ENCODE data around the gene GOLM1. TPM values are rescaled to one million over a fixed set of nuclear protein-coding genes. Genes with fewer than 3 reads are reported as not detected.

GOLM1 gene
- total RNA-seq, 5 donors from 2014 or later (not counting 1 experiment from before 2014, with no cell fraction given): 0.75 to 2.4 (median 1.5) TPM

DNA sequence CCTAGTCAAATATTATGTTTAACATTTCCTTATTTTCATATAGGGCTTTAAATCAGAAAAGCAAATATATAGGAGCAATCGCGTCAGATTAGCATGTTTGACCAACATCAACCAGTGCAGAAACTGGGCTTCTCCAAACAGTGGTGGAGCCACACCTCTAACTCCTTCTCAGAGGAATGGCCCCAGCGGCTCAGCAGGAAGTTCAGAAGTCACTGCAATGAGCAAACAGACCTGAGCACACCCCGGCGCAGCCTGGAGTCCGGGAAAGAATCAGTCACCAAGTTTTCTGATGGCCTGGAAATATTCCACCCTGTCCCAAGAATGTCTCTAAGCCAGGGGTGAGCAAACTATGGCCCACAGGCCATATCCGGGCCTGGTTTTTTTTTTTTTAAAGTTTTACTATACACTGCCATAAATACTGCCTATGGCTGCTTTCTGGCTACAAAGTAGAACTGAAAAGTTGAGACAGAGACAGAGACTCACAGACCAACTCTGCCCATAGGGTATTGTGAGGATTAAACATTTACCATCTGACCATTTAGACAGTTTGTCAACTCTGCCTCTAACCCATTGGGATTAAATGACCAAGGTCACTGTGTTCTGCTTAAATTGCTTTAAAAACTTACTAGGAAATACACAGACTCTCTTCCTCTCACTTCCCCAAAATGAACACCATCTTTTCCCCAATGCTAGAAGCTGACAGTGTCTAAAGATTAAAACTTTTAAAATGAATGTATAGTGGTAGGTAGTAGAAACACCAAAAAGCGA lies 5.4 kb downstream of the GOLM1 start:
- peaks cover 0 to 5% (median 0%) of the 10 kb centered on the region in 3 donors for H3K9me3 Mint-ChIP-seq
- Histone ChIP-seq H3K36me3 (ENCODE audit: control insufficient read depth in 2 of 2, extremely low read depth in 1 of 2, insufficient read depth in 1 of 2, low read length in 1 of 2) (no peaks in the 10 kb centered on the region), H3K4me1 (ENCODE audit: control insufficient read depth in 1 of 2, extremely low read depth in 1 of 2, insufficient read depth in 2 of 2, low read length in 2 of 2) (peaks cover 0 to 5% of the 10 kb centered on the region in 2 experiments), H3K9me3 (no peaks in the 10 kb centered on the region), H3K27ac (ENCODE audit: low read length) (no peak overlapping the region), H3K27me3 (replicated peaks in 1 of 2; ENCODE audit: control insufficient read depth in 2 of 2, extremely low read depth in 1 of 2, insufficient read depth in 2 of 2, low read length in 1 of 2) (peaks cover 0 to 32% of the 10 kb centered on the region in 2 experiments), H3K4me3 (ENCODE audit: control insufficient read depth in 1 of 2, extremely low read depth in 1 of 2, low read length in 1 of 2) (no peak overlapping the region)
- 85% methylated on average over 3 of the region's 8 CpGs for WGBS (ENCODE audit: insufficient coverage)
- no peak for ATAC-seq (replicated peaks in 1 of 4)
- ChIA-PET POLR2A (interaction anchor here in 1 of 2 donors (0.7 kb wide), 1 partner anchor 57 kb away, joined by 5 read pairs; no protein-coding TSS in a partner anchor), CTCF (no interaction called here)
- H3K4me1 Mint-ChIP-seq: peaks cover 0 to 2% (median 2%) of the 10 kb centered on the region in 3 donors
- H3K27ac Mint-ChIP-seq: no peak overlapping the region
- H3K4me3 Mint-ChIP-seq: no peak overlapping the region
- peaks cover 28 to 37% of the 10 kb centered on the region in 2 donors for H3K27me3 Mint-ChIP-seq
- no peak for DNase-seq
- H3K36me3 Mint-ChIP-seq: no peaks in the 10 kb centered on the region

DNA sequence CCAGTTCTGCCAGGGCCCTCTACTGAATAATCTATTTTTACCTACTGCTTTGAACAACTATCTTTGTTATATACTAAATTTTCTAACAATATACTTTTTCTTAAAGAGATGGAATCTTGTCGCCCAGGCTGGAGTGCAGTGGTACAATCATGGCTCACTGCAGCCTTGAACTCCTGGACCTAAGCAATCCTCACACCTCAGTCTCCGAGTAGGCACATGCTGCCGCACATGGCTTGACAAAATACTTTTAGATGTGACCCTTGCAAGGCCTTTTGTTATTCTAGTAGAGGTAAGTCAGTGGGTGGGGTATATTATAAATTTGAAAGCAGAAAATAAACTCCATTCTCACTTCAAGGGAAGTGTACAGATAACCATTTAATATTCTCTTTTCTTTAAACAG lies 7.9 kb downstream of the GOLM1 start:
- ATAC-seq (replicated peaks in 1 of 4) (no peak), DNase-seq (no peak)
- whole genome bisulfite sequencing (ENCODE audit: insufficient coverage): no CpG with 5 or more reads among the region's 3 CpGs
- no peaks in the 10 kb centered on the region for H3K9me3 ChIP-seq
- Mint-ChIP-seq H3K4me3 (no peak overlapping the region), H3K9me3 (peaks cover 0 to 5% (median 0%) of the 10 kb centered on the region in 3 donors), H3K36me3 (no peaks in the 10 kb centered on the region), H3K27me3 (peaks cover 24 to 30% of the 10 kb centered on the region in 2 donors), H3K4me1 (no peaks in the 10 kb centered on the region), H3K27ac (no peak overlapping the region)
- ChIA-PET POLR2A (no interaction called here), CTCF (no interaction called here)
- H3K27ac ChIP-seq (ENCODE audit: low read length): no peak overlapping the region
- no peaks in the 10 kb centered on the region for H3K4me1 ChIP-seq (ENCODE audit: control insufficient read depth in 1 of 2, extremely low read depth in 1 of 2, insufficient read depth in 2 of 2, low read length in 2 of 2)
- peaks cover 0 to 22% of the 10 kb centered on the region in 2 experiments for H3K27me3 ChIP-seq (replicated peaks in 1 of 2; ENCODE audit: control insufficient read depth in 2 of 2, extremely low read depth in 1 of 2, insufficient read depth in 2 of 2, low read length in 1 of 2)
- H3K4me3 ChIP-seq (ENCODE audit: control insufficient read depth in 1 of 2, extremely low read depth in 1 of 2, low read length in 1 of 2): no peak overlapping the region
- H3K36me3 ChIP-seq (ENCODE audit: control insufficient read depth in 2 of 2, extremely low read depth in 1 of 2, insufficient read depth in 1 of 2, low read length in 1 of 2): no peaks in the 10 kb centered on the region

DNA sequence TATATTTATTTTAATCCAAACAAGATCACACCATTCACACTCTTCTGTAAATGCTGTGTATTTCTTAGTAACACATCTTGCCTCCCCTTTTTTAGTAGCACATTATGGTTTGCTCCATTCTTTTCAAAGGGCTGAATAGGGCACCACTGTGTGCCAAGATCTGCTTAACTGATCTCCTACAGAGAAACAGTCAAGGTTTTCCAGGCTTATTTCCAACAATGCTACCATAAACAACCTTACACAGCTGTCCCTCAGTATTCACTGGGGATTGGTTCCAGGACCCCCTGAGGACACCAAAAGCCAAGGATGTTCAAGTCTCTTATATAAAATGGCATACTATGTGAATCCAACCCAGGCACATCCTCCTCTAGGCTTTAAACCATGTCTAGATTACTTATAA lies 16.5 kb downstream of the GOLM1 start:
- H3K27me3 Mint-ChIP-seq: peaks cover 4 to 7% of the 10 kb centered on the region in 2 donors
- POLR2A ChIA-PET: interaction anchor here in 1 of 2 donors (0.6 kb wide), 1 partner anchor 17 kb away, joined by 4 read pairs; no protein-coding TSS in a partner anchor
- no peaks in the 10 kb centered on the region for H3K4me1 Mint-ChIP-seq
- no peaks in the 10 kb centered on the region for H3K9me3 ChIP-seq
- ATAC-seq (replicated peaks in 1 of 4) (no peak), DNase-seq (no peak)
- H3K27me3 ChIP-seq (replicated peaks in 1 of 2; ENCODE audit: control insufficient read depth in 2 of 2, extremely low read depth in 1 of 2, insufficient read depth in 2 of 2, low read length in 1 of 2): no peaks in the 10 kb centered on the region
- no peak overlapping the region for H3K4me3 ChIP-seq (ENCODE audit: control insufficient read depth in 1 of 2, extremely low read depth in 1 of 2, low read length in 1 of 2)
- no peaks in the 10 kb centered on the region for H3K4me1 ChIP-seq (ENCODE audit: control insufficient read depth in 1 of 2, extremely low read depth in 1 of 2, insufficient read depth in 2 of 2, low read length in 2 of 2)
- H3K27ac Mint-ChIP-seq: no peak overlapping the region
- H3K9me3 Mint-ChIP-seq: no peaks in the 10 kb centered on the region
- CTCF ChIA-PET: no interaction called here
- H3K36me3 ChIP-seq (ENCODE audit: control insufficient read depth in 2 of 2, extremely low read depth in 1 of 2, insufficient read depth in 1 of 2, low read length in 1 of 2): no peaks in the 10 kb centered on the region
- H3K27ac ChIP-seq (ENCODE audit: low read length): no peak overlapping the region
- H3K4me3 Mint-ChIP-seq: no peak overlapping the region
- no peaks in the 10 kb centered on the region for H3K36me3 Mint-ChIP-seq

GRCh38 chr9:86079865-86080469 lies 19.4 kb downstream of the GOLM1 start:
- Mint-ChIP-seq H3K27ac (no peak overlapping the region), H3K27me3 (no peaks in the 10 kb centered on the region), H3K4me3 (no peak overlapping the region), H3K36me3 (no peaks in the 10 kb centered on the region), H3K9me3 (no peaks in the 10 kb centered on the region), H3K4me1 (no peaks in the 10 kb centered on the region)
- Histone ChIP-seq H3K9me3 (no peaks in the 10 kb centered on the region), H3K4me1 (ENCODE audit: control insufficient read depth in 1 of 2, extremely low read depth in 1 of 2, insufficient read depth in 2 of 2, low read length in 2 of 2) (no peaks in the 10 kb centered on the region), H3K27me3 (replicated peaks in 1 of 2; ENCODE audit: control insufficient read depth in 2 of 2, extremely low read depth in 1 of 2, insufficient read depth in 2 of 2, low read length in 1 of 2) (no peaks in the 10 kb centered on the region), H3K4me3 (ENCODE audit: control insufficient read depth in 1 of 2, extremely low read depth in 1 of 2, low read length in 1 of 2) (no peak overlapping the region), H3K27ac (ENCODE audit: low read length) (no peak overlapping the region), H3K36me3 (ENCODE audit: control insufficient read depth in 2 of 2, extremely low read depth in 1 of 2, insufficient read depth in 1 of 2, low read length in 1 of 2) (no peaks in the 10 kb centered on the region)
- WGBS (ENCODE audit: insufficient coverage): 81% methylated on average over 3 of the region's 5 CpGs
- ChIA-PET CTCF (no interaction called here), POLR2A (no interaction called here)
- ATAC-seq (replicated peaks in 1 of 4): no peak
- DNase-seq: no peak

- H3K27me3 ChIP-seq (replicated peaks in 1 of 2; ENCODE audit: control insufficient read depth in 2 of 2, extremely low read depth in 1 of 2, insufficient read depth in 2 of 2, low read length in 1 of 2): no peaks in the 10 kb centered on the region
- no peak overlapping the region for H3K4me3 Mint-ChIP-seq
- no peaks in the 10 kb centered on the region for H3K9me3 ChIP-seq
- H3K4me3 ChIP-seq (ENCODE audit: control insufficient read depth in 1 of 2, extremely low read depth in 1 of 2, low read length in 1 of 2): no peak overlapping the region
- CTCF ChIA-PET: no interaction called here
- DNase-seq (no peak), ATAC-seq (replicated peaks in 1 of 4) (no peak)
- no peak overlapping the region for H3K27ac Mint-ChIP-seq
- POLR2A ChIA-PET: no interaction called here
- no peaks in the 10 kb centered on the region for H3K36me3 ChIP-seq (ENCODE audit: control insufficient read depth in 2 of 2, extremely low read depth in 1 of 2, insufficient read depth in 1 of 2, low read length in 1 of 2)
- H3K4me1 Mint-ChIP-seq: no peaks in the 10 kb centered on the region
- H3K27me3 Mint-ChIP-seq: no peaks in the 10 kb centered on the region
- WGBS (ENCODE audit: insufficient coverage): 88% methylated on average over 3 of the region's 10 CpGs
- H3K9me3 Mint-ChIP-seq: no peaks in the 10 kb centered on the region
- H3K4me1 ChIP-seq (ENCODE audit: control insufficient read depth in 1 of 2, extremely low read depth in 1 of 2, insufficient read depth in 2 of 2, low read length in 2 of 2): no peaks in the 10 kb centered on the region
- no peaks in the 10 kb centered on the region for H3K36me3 Mint-ChIP-seq
- H3K27ac ChIP-seq (ENCODE audit: low read length): no peak overlapping the region
Measured at GRCh38 chr9:86079421-86079831, 19.9 kb downstream of the GOLM1 start.

- ChIA-PET CTCF (no interaction called here), POLR2A (no interaction called here)
- H3K36me3 ChIP-seq (ENCODE audit: control insufficient read depth in 2 of 2, extremely low read depth in 1 of 2, insufficient read depth in 1 of 2, low read length in 1 of 2): no peaks in the 10 kb centered on the region
- Mint-ChIP-seq H3K4me1 (no peaks in the 10 kb centered on the region), H3K9me3 (no peaks in the 10 kb centered on the region), H3K27me3 (no peaks in the 10 kb centered on the region), H3K27ac (no peak overlapping the region), H3K4me3 (no peak overlapping the region), H3K36me3 (no peaks in the 10 kb centered on the region)
- 65% methylated on average over 2 of the region's 8 CpGs for WGBS (ENCODE audit: insufficient coverage)
- no peak overlapping the region for H3K4me3 ChIP-seq (ENCODE audit: control insufficient read depth in 1 of 2, extremely low read depth in 1 of 2, low read length in 1 of 2)
- no peaks in the 10 kb centered on the region for H3K9me3 ChIP-seq
- DNase-seq: no peak
- no peak for ATAC-seq (replicated peaks in 1 of 4)
- no peaks in the 10 kb centered on the region for H3K4me1 ChIP-seq (ENCODE audit: control insufficient read depth in 1 of 2, extremely low read depth in 1 of 2, insufficient read depth in 2 of 2, low read length in 2 of 2)
- H3K27ac ChIP-seq (ENCODE audit: low read length): no peak overlapping the region
- H3K27me3 ChIP-seq (replicated peaks in 1 of 2; ENCODE audit: control insufficient read depth in 2 of 2, extremely low read depth in 1 of 2, insufficient read depth in 2 of 2, low read length in 1 of 2): no peaks in the 10 kb centered on the region
Measured at GRCh38 chr9:86078731-86079130, 20.6 kb downstream of the GOLM1 start.

All from T-cell (primary cell).